Urothelium cell line (cell line): ENCODE measurements around the gene PLXDC2.
"Not testable (repeated sequence)": the region's sequence is repeated elsewhere in the genome, so short reads cannot be mapped to it uniquely, and the experiment has no call there.

Experiments used
- DNase-seq: peaks from one replicate; pipeline ENCODE4 v3.0.0; 2011; ENCODE audit warnings: low spot score, mixed read lengths
- FAIRE-seq: peaks from 2 replicates; lab custom pipeline; 2011; peaks lifted over from hg19 to GRCh38; lab: Jason Lieb, UNC

The PLXDC2 gene

GRCh38 chr10:19816411-19817230, at the start of gene PLXDC2:
Gene PLXDC2, plus strand, starts transcription at chr10:19816432.
- DNase-seq, result peak; percentile 6
- no peak for FAIRE-seq

- no peak for FAIRE-seq
- DNase-seq, result no peak
Measured at GRCh38 chr10:19767876-19768275, 48.4 kb upstream of the PLXDC2 start.

GRCh38 chr10:19769826-19770225, 46.4 kb upstream of the PLXDC2 start:
- DNase-seq, FAIRE-seq: not testable (repeated sequence)

- no peak for FAIRE-seq
- no peak for DNase-seq
Measured at GRCh38 chr10:19772972-19773371, 43.3 kb upstream of the PLXDC2 start.

GRCh38 chr10:19775296-19775695, 40.9 kb upstream of the PLXDC2 start:
- DNase-seq (no peak), FAIRE-seq (no peak)

GRCh38 chr10:19777806-19778205, 38.4 kb upstream of the PLXDC2 start:
- FAIRE-seq, result no peak

GRCh38 chr10:19778996-19779395, 37.2 kb upstream of the PLXDC2 start:
- FAIRE-seq, result no peak
- DNase-seq, result no peak

More at GRCh38 chr10:19777806-19778205, 38.4 kb upstream of the PLXDC2 start:
- no peak for DNase-seq

GRCh38 chr10:19782430-19783089, 33.7 kb upstream of the PLXDC2 start:
- FAIRE-seq (no peak), DNase-seq (no peak)

GRCh38 chr10:19783721-19784120, 32.5 kb upstream of the PLXDC2 start:
- FAIRE-seq (no peak), DNase-seq (no peak)

- DNase-seq, result no peak
- no peak for FAIRE-seq
Measured at GRCh38 chr10:19785366-19785765, 30.9 kb upstream of the PLXDC2 start.

- FAIRE-seq, result no peak
- peak; percentile 28 for DNase-seq
Measured at GRCh38 chr10:19788075-19788686, 28.1 kb upstream of the PLXDC2 start.

GRCh38 chr10:19788902-19789301, 27.3 kb upstream of the PLXDC2 start:
- DNase-seq, result no peak
- no peak for FAIRE-seq

GRCh38 chr10:19789607-19790006, 26.6 kb upstream of the PLXDC2 start:
- DNase-seq (no peak), FAIRE-seq (no peak)

- FAIRE-seq (no peak), DNase-seq (no peak)
Measured at GRCh38 chr10:19791032-19791431, 25.2 kb upstream of the PLXDC2 start.

- FAIRE-seq, result no peak
- no peak for DNase-seq
Measured at GRCh38 chr10:19795684-19796083, 20.5 kb upstream of the PLXDC2 start.

- no peak for DNase-seq
- no peak for FAIRE-seq
Measured at GRCh38 chr10:19800161-19800560, 16.1 kb upstream of the PLXDC2 start.

GRCh38 chr10:19801369-19801768, 14.9 kb upstream of the PLXDC2 start:
- DNase-seq, result no peak
- no peak for FAIRE-seq

- DNase-seq (no peak), FAIRE-seq (no peak)
Measured at GRCh38 chr10:19803676-19804075, 12.6 kb upstream of the PLXDC2 start.

GRCh38 chr10:19809481-19809880, 6.8 kb upstream of the PLXDC2 start:
- FAIRE-seq (no peak), DNase-seq (no peak)

GRCh38 chr10:19811540-19811939, 4.7 kb upstream of the PLXDC2 start:
- DNase-seq (peak; percentile 36), FAIRE-seq (no peak)

- FAIRE-seq (no peak), DNase-seq (no peak)
Measured at GRCh38 chr10:19812976-19813375, 3.3 kb upstream of the PLXDC2 start.
